Tibial nerve (tissue), 3 donors: ENCODE measurements around the gene COL6A5.

Experiments
- POLR2A ChIP-seq, 2 donors: fragments of 450-650 bp; IDR thresholded peaks; one replicate each; pipeline ENCODE4 v1.6.1; 2017; ENCODE audit warnings: antibody characterized with exemption in 2 of 2, mild to moderate bottlenecking in 2 of 2, moderate library complexity in 2 of 2
- TF ChIP-seq, protein P1 (sequence below), 5 experiments: fragments of 200-600 bp in 3 of 5; fragments of 450-650 bp in 2 of 5; sonication (generic) in 3 of 5; IDR thresholded peaks; one replicate each; pipeline ENCODE4 v1.5.1; 2016 to 2019; ENCODE audit warnings: antibody characterized with exemption in 5 of 5, mild to moderate bottlenecking in 3 of 5, moderate library complexity in 2 of 5

GRCh38 chr3:130312374-130312773 is 33.1 kb upstream of the COL6A5 start:
- TF ChIP-seq, protein P1, sequence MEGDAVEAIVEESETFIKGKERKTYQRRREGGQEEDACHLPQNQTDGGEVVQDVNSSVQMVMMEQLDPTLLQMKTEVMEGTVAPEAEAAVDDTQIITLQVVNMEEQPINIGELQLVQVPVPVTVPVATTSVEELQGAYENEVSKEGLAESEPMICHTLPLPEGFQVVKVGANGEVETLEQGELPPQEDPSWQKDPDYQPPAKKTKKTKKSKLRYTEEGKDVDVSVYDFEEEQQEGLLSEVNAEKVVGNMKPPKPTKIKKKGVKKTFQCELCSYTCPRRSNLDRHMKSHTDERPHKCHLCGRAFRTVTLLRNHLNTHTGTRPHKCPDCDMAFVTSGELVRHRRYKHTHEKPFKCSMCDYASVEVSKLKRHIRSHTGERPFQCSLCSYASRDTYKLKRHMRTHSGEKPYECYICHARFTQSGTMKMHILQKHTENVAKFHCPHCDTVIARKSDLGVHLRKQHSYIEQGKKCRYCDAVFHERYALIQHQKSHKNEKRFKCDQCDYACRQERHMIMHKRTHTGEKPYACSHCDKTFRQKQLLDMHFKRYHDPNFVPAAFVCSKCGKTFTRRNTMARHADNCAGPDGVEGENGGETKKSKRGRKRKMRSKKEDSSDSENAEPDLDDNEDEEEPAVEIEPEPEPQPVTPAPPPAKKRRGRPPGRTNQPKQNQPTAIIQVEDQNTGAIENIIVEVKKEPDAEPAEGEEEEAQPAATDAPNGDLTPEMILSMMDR (IDR thresholded peaks at IDR 0.05), result no peak
- TF ChIP-seq POLR2A (IDR thresholded peaks at IDR 0.05), result no peak
